Measurements from ENCODE around the gene LRRC49. TPM values are rescaled to one million over a fixed set of nuclear protein-coding genes. Genes with fewer than 3 reads are reported as not detected.

LRRC49 gene
- total RNA-seq, 1 donor from 2014 or later: 4.7 TPM

DNA sequence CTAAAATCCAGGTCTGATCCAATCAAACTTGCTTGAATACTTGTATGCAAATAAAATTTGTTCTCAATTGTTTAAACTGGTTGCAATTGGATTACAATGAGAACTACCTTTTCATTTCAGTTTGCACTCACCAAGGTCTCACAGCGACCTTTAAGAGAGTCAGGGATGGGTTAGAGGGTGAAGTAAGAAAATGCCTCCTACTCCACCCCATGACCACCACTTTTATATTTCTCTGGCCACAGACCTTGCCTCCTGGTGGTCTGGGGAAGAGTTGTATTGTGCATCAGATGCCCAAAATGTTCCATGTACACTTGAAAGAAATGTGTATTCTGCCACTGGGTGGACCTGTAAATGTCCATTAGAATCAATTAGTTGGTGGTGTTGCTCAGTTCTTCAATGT is 206.3 kb downstream of the LRRC49 start:
- Histone ChIP-seq H3K27me3 (ENCODE audit: control insufficient read depth, insufficient read depth, low read length) (no peaks in the 10 kb centered on the region), H3K36me3 (ENCODE audit: control insufficient read depth, insufficient read depth, low read length) (no peaks in the 10 kb centered on the region), H3K4me3 (ENCODE audit: low read depth, low read length) (no peak overlapping the region)
- DNase-seq (ENCODE audit: low read depth): no peak
- no peak for FAIRE-seq
- TF ChIP-seq, protein P1, sequence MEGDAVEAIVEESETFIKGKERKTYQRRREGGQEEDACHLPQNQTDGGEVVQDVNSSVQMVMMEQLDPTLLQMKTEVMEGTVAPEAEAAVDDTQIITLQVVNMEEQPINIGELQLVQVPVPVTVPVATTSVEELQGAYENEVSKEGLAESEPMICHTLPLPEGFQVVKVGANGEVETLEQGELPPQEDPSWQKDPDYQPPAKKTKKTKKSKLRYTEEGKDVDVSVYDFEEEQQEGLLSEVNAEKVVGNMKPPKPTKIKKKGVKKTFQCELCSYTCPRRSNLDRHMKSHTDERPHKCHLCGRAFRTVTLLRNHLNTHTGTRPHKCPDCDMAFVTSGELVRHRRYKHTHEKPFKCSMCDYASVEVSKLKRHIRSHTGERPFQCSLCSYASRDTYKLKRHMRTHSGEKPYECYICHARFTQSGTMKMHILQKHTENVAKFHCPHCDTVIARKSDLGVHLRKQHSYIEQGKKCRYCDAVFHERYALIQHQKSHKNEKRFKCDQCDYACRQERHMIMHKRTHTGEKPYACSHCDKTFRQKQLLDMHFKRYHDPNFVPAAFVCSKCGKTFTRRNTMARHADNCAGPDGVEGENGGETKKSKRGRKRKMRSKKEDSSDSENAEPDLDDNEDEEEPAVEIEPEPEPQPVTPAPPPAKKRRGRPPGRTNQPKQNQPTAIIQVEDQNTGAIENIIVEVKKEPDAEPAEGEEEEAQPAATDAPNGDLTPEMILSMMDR (IDR thresholded peaks at IDR 0.05; ENCODE audit: insufficient read depth, low read length, severe bottlenecking): no peak

Other genes with a start within 250 kb of the LRRC49 start
- 18.2 and 30.5 TPM in 2 replicates for gene UACA, start 129.3 kb upstream of the LRRC49 start, total RNA-seq
- gene LARP6, start 38.7 kb upstream of the LRRC49 start, total RNA-seq: 41.1 and 42.1 TPM in 2 replicates
- gene THAP10, start 393 bp upstream of the LRRC49 start, total RNA-seq: 0.79 and 1.3 TPM in 2 replicates
- gene THSD4, start 222.6 kb downstream of the LRRC49 start, total RNA-seq: 11.5 and 14.5 TPM in 2 replicates